GM21717 (cell line): Measurements from ENCODE around the gene MAP7.
"Not testable (repeated sequence)": the region's sequence is repeated elsewhere in the genome, so short reads cannot be mapped to it uniquely, and the experiment has no call there.

Experiments
- ATAC-seq: cut with Tn5 transposase; IDR thresholded peaks from one replicate; pipeline ENCODE4 v1.9.1; 2021; ENCODE audit warnings: mild to moderate bottlenecking, moderate library complexity; ENCODE audit not compliant: unreplicated experiment

The MAP7 gene

GRCh38 chr6:136510299-136510698 lies 39.9 kb downstream of the MAP7 start:
- ATAC-seq: no peak

GRCh38 chr6:136508725-136509392 lies 41.4 kb downstream of the MAP7 start:
- ATAC-seq: no peak

GRCh38 chr6:136506124-136506799 lies 44.0 kb downstream of the MAP7 start:
- no peak for ATAC-seq

GRCh38 chr6:136503303-136504029 lies 46.8 kb downstream of the MAP7 start:
- no peak for ATAC-seq

GRCh38 chr6:136502786-136503185 lies 47.4 kb downstream of the MAP7 start:
- no peak for ATAC-seq

GRCh38 chr6:136501514-136501913 lies 48.7 kb downstream of the MAP7 start:
- no peak for ATAC-seq

- ATAC-seq: no peak
These were observed 49.1 kb downstream of the MAP7 start for GRCh38 chr6:136501096-136501495.

GRCh38 chr6:136500414-136500813 lies 49.8 kb downstream of the MAP7 start:
- no peak for ATAC-seq

- no peak for ATAC-seq
These were observed 50.9 kb downstream of the MAP7 start for GRCh38 chr6:136499370-136499769.

- not testable (repeated sequence) for ATAC-seq
These were observed 53.8 kb downstream of the MAP7 start for GRCh38 chr6:136496449-136496848.

- no peak for ATAC-seq
These were observed 55.5 kb downstream of the MAP7 start for GRCh38 chr6:136494710-136495109.

GRCh38 chr6:136494059-136494458 lies 56.2 kb downstream of the MAP7 start:
- ATAC-seq: no peak

- ATAC-seq: no peak
These were observed 57.8 kb downstream of the MAP7 start for GRCh38 chr6:136492409-136492808.

GRCh38 chr6:136491754-136492153 lies 58.5 kb downstream of the MAP7 start:
- no peak for ATAC-seq

GRCh38 chr6:136491251-136491650 lies 59.0 kb downstream of the MAP7 start:
- ATAC-seq: no peak

- not testable (repeated sequence) for ATAC-seq
These were observed 60.6 kb downstream of the MAP7 start for GRCh38 chr6:136489689-136490033.

- no peak for ATAC-seq
These were observed 62.3 kb downstream of the MAP7 start for GRCh38 chr6:136487759-136488425.

- no peak for ATAC-seq
These were observed 63.9 kb downstream of the MAP7 start for GRCh38 chr6:136486357-136486756.

GRCh38 chr6:136483906-136484305 lies 66.3 kb downstream of the MAP7 start:
- ATAC-seq: no peak

- not testable (repeated sequence) for ATAC-seq
These were observed 67.2 kb downstream of the MAP7 start for GRCh38 chr6:136483005-136483404.

GRCh38 chr6:136477548-136477947 lies 72.7 kb downstream of the MAP7 start:
- ATAC-seq: no peak

GRCh38 chr6:136475686-136476085 lies 74.5 kb downstream of the MAP7 start:
- ATAC-seq: no peak
